OCI-LY1 (cell line): ENCODE results near the gene ANKS3.

Experiments used
- H2AFZ ChIP-seq: fragments of 200-600 bp; sonication (generic), shearing (Covaris generic); 2 replicates; pipeline ENCODE4 v1.6.0; 2014; ENCODE audit warnings: antibody characterized with exemption, mild to moderate bottlenecking, low read length
- H3F3A ChIP-seq: fragments of 200-600 bp; sonication (generic), shearing (Covaris generic); 2 replicates; pipeline ENCODE4 v1.6.0; 2014; ENCODE audit warnings: mild to moderate bottlenecking, antibody characterized with exemption, low read length, moderate library complexity; ENCODE audit not compliant: insufficient read depth
- H3K27ac ChIP-seq: fragments of 200-600 bp; sonication (generic); 2 replicates; pipeline ENCODE4 v1.5.1; 2014; ENCODE audit warnings: low read length, mixed run types, mild to moderate bottlenecking, low read depth; ENCODE audit not compliant: poor library complexity, severe bottlenecking
- H3K27me3 ChIP-seq: fragments of 200-600 bp; sonication (generic); 2 replicates; pipeline ENCODE4 v1.6.0; 2014; ENCODE audit warnings: antibody characterized with exemption, mild to moderate bottlenecking, low read length, moderate library complexity; ENCODE audit not compliant: insufficient read depth
- H3K36me3 ChIP-seq: fragments of 200-600 bp; sonication (generic); 2 replicates; pipeline ENCODE4 v1.6.1; 2014; ENCODE audit warnings: mild to moderate bottlenecking, antibody characterized with exemption, low read length, moderate library complexity, mixed read lengths; ENCODE audit not compliant: insufficient read depth
- H3K4me1 ChIP-seq: fragments of 200-600 bp; sonication (generic); 2 replicates; pipeline ENCODE4 v1.5.1; 2014; ENCODE audit warnings: mild to moderate bottlenecking, low read length, moderate library complexity; ENCODE audit not compliant: insufficient read depth, severe bottlenecking
- H3K4me2 ChIP-seq: fragments of 200-600 bp; sonication (generic), shearing (Covaris generic); 2 replicates; pipeline ENCODE4 v1.6.1; 2014; ENCODE audit warnings: low read length
- H3K4me3 ChIP-seq: fragments of 200-600 bp; sonication (generic); 2 replicates; pipeline ENCODE4 v1.5.1; 2014; ENCODE audit warnings: low read length, low read depth, mild to moderate bottlenecking, mixed read lengths; ENCODE audit not compliant: poor library complexity, severe bottlenecking
- H3K79me2 ChIP-seq: fragments of 200-600 bp; shearing (Covaris generic); 2 replicates; pipeline ENCODE4 v1.6.1; 2016; ENCODE audit warnings: mixed run types, low read length, mixed read lengths; ENCODE audit not compliant: insufficient read depth
- H3K9ac ChIP-seq: fragments of 200-600 bp; sonication (generic), shearing (Covaris generic); 2 replicates; pipeline ENCODE4 v1.6.1; 2014; ENCODE audit warnings: mild to moderate bottlenecking, low read length, mixed read lengths
- H3K9me2 ChIP-seq: fragments of 200-600 bp; sonication (generic), shearing (Covaris generic); 2 replicates; pipeline ENCODE4 v1.6.1; 2014; ENCODE audit warnings: low read depth, mild to moderate bottlenecking, low read length, mixed read lengths
- H3K9me3 ChIP-seq: fragments of 200-600 bp; shearing (Covaris generic); 2 replicates; pipeline ENCODE4 v1.6.1; 2014; ENCODE audit warnings: low read length, mixed read lengths
- H4K20me1 ChIP-seq: fragments of 200-600 bp; sonication (generic), shearing (Covaris generic); 2 replicates; pipeline ENCODE4 v1.6.0; 2016; ENCODE audit warnings: mild to moderate bottlenecking, low read length; ENCODE audit not compliant: insufficient read depth
- CTCF ChIP-seq: fragments of 200-600 bp; sonication (generic), shearing (Covaris generic); IDR thresholded peaks from 2 replicates; pipeline ENCODE4 v1.5.1; 2017; ENCODE audit warnings: mild to moderate bottlenecking, antibody characterized with exemption, low read length, moderate library complexity, mixed read lengths
- EZH2 ChIP-seq: fragments of 200-600 bp; sonication (generic), shearing (Covaris generic); IDR thresholded peaks from 2 replicates; pipeline ENCODE4 v1.8.0; 2017; ENCODE audit warnings: borderline replicate concordance, mixed run types, mild to moderate bottlenecking, antibody characterized with exemption, low read length, moderate library complexity, mixed read lengths

ANKS3 gene

GRCh38 chr16:4775005-4775404 lies 40.9 kb upstream of the ANKS3 start:
- Histone ChIP-seq H4K20me1 (no peaks in the 10 kb centered on the region), H3K36me3 (no peaks in the 10 kb centered on the region), H3K9me3 (no peaks in the 10 kb centered on the region), H3K79me2 (no peaks in the 10 kb centered on the region), H3K9ac (no peak overlapping the region), H2AFZ (no peak overlapping the region), H3F3A (no peaks in the 10 kb centered on the region), H3K27me3 (peaks cover under 1% of the 10 kb centered on the region; the same call in 1 of the 2 replicates), H3K4me1 (no peaks in the 10 kb centered on the region), H3K27ac (no peak overlapping the region), H3K9me2 (no peaks in the 10 kb centered on the region), H3K4me2 (no peak overlapping the region), H3K4me3 (no peak overlapping the region)
- no peak for TF ChIP-seq CTCF
- TF ChIP-seq EZH2, result no peak

GRCh38 chr16:4772351-4772750 lies 38.3 kb upstream of the ANKS3 start:
- Histone ChIP-seq H3K27ac (no peak overlapping the region), H3K9me3 (no peaks in the 10 kb centered on the region), H3K4me3 (no peak overlapping the region), H2AFZ (no peak overlapping the region), H3K27me3 (no peaks in the 10 kb centered on the region), H3F3A (peaks cover 9% of the 10 kb centered on the region; the same call in 1 of the 2 replicates), H4K20me1 (no peaks in the 10 kb centered on the region), H3K4me1 (peaks cover 6% of the 10 kb centered on the region), H3K9me2 (no peaks in the 10 kb centered on the region), H3K9ac (no peak overlapping the region), H3K36me3 (no peaks in the 10 kb centered on the region), H3K4me2 (no peak overlapping the region), H3K79me2 (no peaks in the 10 kb centered on the region)
- no peak for TF ChIP-seq CTCF
- no peak for TF ChIP-seq EZH2

- H3K4me3 ChIP-seq, result no peak overlapping the region
- no peaks in the 10 kb centered on the region for H3K9me2 ChIP-seq
- H4K20me1 ChIP-seq, result no peaks in the 10 kb centered on the region
- no peaks in the 10 kb centered on the region for H3K79me2 ChIP-seq
- TF ChIP-seq CTCF, result no peak
- TF ChIP-seq EZH2, result no peak
- no peak overlapping the region for H3K9ac ChIP-seq
- no peak overlapping the region for H2AFZ ChIP-seq
- no peak overlapping the region for H3K4me2 ChIP-seq
- peaks cover 6% of the 10 kb centered on the region for H3K4me1 ChIP-seq
- no peak overlapping the region for H3K27ac ChIP-seq
- H3K9me3 ChIP-seq, result no peaks in the 10 kb centered on the region
- H3K36me3 ChIP-seq, result no peaks in the 10 kb centered on the region
- H3F3A ChIP-seq, result peaks cover 9% of the 10 kb centered on the region; the same call in 1 of the 2 replicates
- no peaks in the 10 kb centered on the region for H3K27me3 ChIP-seq
Observed at GRCh38 chr16:4771646-4772045, 37.6 kb upstream of the ANKS3 start.
